Stimulated activated CD4-positive, alpha-beta T cell treated with anti-CD3 and anti-CD28 coated beads, Interleukin-15, amount 100 ng/mL, for 1 hour (primary cell): ENCODE data around the gene CRABP2.

ENCODE experiments used
- DNase-seq, 2 donors: peaks; one replicate each; pipeline ENCODE4 v3.0.0-alpha.2; 2020; ENCODE audit warnings: low read depth in 1 of 2, low spot score in 1 of 2

The CRABP2 gene

DNA sequence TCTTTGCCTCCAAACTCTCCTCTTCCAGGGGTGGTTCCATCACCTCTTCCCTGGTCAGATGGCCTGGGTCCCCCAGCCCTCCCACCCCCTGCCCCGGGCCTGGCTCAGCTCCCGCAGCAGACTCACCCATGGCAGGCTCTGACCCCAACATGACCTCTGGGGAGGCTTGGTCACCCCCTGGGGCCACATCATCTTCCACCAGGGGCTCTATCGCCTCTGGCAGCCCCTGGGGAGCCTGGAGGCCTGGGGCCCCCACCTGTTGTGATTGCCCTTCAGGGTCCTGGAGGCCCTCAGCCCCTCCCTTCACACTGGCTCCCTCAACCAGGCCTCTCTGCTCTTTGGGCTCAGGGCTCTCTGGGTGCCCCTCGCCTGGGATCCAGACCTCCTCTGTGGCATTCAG, 34.6 kb downstream of the CRABP2 start:
- DNase-seq: no peak

DNA sequence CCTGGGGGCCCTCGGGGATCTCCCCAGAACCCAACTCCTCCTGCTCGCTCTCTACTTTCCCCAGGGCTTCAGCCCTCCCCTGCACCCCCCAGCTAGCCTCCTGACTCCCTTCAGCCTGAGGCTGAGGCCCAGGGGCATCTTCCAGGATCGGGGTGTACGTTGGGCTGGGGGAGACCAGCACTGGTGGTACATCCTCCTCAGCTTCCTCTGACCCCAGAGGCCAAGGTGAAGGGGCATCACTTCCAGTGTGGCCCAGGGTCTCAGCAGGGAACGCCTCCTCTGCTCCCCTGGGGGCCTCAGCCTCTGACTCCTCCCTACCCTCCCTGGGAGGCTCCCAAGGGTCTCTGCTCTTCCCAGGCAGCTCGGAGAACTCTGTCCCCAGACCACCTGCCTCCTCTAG, 35.0 kb downstream of the CRABP2 start:
- no peak for DNase-seq

GRCh38 chr1:156669794-156670193, 35.6 kb downstream of the CRABP2 start:
- DNase-seq: no peak

DNA sequence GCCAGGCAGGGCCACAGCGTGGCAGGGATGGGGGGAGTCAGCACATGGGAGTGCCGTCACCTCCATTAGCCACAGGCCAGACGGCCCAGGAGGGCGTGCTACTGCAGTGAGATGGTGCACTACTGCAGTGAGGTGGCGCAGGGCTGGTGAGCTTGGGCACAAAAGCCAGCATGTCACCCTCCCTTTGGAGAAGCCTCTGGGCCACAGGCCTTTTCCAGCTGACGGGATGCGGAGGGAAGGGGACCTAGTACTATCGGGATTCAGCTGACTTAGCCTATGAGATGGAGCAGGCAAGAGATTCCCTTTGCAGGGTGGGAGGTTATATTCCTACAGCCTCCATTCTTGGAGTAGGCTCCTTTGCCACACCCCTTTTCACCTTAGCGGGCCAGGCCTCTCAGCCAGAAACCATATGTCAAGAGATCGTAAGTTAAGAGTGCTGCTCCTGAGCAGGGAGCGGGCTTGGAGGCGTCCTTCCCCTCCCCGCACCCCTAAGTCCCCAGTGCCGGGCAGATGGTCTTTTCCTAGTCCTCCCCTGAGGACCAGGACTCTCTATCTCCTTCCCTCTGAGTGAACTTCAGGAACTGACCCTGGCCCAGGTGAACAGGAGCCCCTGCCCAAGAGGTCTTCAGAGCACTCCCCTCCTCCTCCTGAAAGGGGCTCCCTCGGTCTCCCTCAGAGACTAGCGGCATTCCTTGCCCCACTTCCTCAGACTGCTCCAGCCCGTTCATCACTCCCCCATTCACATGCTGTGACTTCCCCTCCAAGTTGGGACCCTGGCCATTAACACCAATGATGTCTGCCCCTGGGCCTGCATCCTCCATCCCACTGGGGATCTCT, 36.4 kb downstream of the CRABP2 start:
- DNase-seq: no peak

DNA sequence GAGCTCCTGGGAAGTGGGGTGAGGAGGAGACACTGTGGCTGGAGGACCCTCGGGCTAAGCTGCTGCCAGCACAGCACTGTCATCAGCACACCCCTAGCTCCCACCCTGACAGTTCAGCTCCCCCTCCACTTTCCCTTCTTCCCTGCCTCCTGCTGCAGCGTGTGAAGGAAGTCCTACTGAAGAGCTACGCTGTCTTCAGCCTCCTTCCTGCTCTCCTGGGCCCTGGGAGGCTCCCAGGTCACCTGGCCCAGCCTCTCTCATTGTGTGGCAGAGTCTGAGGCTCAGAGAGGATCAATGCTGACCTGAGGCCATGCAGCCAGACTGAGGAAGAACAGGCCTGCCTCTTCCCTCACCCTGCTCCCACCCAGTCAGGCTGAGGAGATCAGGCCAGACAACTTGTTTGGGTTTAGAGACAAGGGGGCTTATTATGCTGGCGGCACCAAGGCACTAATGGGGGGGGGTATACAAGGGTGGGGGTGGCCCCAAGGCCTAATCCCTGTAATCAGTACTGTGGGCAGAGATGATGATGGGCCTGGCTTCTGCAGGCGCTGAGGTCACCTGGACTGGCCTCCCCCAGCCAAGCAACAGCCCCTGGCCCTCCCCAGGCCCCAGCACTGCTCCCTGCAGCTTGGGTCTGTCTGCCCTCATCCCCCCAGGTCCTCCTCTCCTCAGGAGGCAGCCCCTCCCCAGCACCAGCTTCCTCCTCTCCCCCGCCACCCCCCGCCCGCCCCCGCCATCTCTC, 37.2 kb downstream of the CRABP2 start:
- no peak for DNase-seq

- no peak for DNase-seq
Observed at GRCh38 chr1:156667610-156667967, 37.8 kb downstream of the CRABP2 start.

DNA sequence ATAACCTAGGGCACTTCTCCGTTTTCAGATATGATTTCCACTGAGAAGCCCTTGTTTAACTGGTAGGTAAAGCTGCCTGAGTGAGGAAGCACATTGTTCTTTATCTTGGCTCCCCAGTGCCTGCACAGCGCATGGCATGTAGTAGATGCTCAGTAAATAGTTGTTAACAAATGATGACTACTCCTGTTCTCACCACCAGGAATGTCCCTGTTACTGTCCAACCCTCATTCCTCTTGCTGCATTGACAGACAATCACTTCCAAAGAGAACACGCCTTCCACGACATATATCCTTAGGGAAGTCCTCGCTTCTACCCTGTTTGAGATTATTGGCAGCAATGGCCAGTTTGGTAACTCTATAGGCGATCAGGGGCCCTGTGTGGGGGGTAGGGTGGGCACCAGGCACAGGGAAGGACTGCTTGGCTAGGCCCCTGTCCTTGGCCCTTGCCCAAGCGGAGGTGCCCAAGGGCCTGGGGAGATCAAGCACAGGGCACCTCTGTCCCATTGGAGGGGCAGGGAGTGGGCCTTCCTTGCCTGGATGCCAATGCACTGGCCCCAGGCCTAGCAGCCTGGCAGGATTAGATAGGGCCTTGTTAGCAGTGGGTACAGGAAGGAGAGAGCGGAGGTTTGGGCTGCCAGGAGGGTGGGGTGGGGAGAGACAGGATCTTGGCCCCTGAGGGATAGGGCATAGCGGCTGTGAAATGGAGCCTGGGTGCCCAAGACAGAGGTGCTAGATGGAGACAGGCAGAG, 38.3 kb downstream of the CRABP2 start:
- DNase-seq: no peak

- no peak for DNase-seq
Observed at GRCh38 chr1:156665539-156665938, 39.8 kb downstream of the CRABP2 start.

GRCh38 chr1:156664767-156665411, 40.5 kb downstream of the CRABP2 start:
- DNase-seq: no peak

GRCh38 chr1:156664046-156664766, 41.2 kb downstream of the CRABP2 start:
- no peak for DNase-seq

DNA sequence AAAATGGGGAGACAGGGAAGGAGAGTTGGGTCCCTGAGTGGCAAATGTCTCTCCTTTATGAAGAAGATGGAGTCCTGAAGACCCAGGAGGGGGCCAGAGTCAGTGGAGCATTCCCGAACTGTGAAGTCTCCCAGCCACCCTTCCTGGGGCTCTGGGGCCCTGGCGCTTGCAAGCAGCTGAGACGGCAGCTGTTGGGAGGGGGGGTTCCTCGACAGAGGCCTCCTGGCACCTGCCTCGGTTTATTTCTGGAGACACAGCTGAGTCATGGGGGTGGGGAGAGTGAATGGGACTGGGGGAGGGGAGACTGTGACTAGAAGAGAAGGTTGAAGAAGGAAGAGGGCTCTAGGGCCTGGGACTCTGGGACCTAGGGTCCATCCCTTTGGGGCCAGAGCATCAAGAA, 42.2 kb downstream of the CRABP2 start:
- no peak for DNase-seq

GRCh38 chr1:156662800-156663055, 42.7 kb downstream of the CRABP2 start:
- DNase-seq: no peak

- DNase-seq: no peak
Observed at GRCh38 chr1:156662005-156662799, 43.2 kb downstream of the CRABP2 start.

- DNase-seq: no peak
Observed at GRCh38 chr1:156660752-156661112, 44.7 kb downstream of the CRABP2 start.

- peak; percentile 78 to 90 for DNase-seq
Observed at GRCh38 chr1:156659988-156660751, 45.2 kb downstream of the CRABP2 start.

DNA sequence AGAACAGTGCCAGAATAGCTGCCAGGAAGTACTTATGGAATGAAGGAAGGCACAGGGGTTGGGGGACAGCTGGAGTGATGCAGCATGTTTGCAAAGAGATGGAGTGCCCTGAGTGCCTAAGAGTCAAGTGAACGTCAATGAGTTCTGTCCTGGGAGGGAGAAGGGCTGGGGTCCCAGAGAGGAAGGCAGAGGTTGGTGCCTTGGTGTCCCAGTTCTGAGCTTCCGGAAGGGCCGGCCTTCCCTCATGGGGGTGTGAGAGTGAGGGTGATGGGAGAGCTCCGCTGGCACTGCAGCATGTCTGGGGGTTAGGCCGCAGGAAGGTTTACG, 45.8 kb downstream of the CRABP2 start:
- DNase-seq: no peak

GRCh38 chr1:156658945-156659574, 46.3 kb downstream of the CRABP2 start:
- no peak for DNase-seq

DNA sequence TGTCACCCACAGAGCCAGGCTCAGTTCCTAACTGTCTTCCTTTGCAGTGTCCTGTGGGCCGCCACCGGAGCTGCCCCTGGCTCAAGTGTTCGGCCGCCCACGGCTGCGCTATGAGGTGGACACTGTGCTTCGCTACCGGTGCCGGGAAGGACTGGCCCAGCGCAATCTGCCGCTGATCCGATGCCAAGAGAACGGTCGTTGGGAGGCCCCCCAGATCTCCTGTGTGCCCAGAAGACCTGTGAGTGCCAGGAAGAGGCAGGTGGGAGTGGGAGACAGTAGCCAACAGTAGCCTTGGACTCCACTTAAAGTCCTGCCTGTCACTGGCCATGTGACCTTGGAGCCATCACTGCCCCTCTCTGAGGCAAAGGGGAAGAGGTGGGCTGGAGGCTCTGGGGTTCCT, 46.9 kb downstream of the CRABP2 start:
- no peak for DNase-seq

- DNase-seq: no peak
Observed at GRCh38 chr1:156657741-156658319, 47.6 kb downstream of the CRABP2 start.
